HG03460 (cell line): ENCODE data around the gene EDNRA.
"Not testable (repeated sequence)": the region's sequence is repeated elsewhere in the genome, so short reads cannot be mapped to it uniquely, and the experiment has no call there.

ENCODE experiments used
- ATAC-seq: cut with Tn5 transposase; IDR thresholded peaks from one replicate; pipeline ENCODE4 v1.9.1; 2021; ENCODE audit not compliant: unreplicated experiment

EDNRA gene

DNA sequence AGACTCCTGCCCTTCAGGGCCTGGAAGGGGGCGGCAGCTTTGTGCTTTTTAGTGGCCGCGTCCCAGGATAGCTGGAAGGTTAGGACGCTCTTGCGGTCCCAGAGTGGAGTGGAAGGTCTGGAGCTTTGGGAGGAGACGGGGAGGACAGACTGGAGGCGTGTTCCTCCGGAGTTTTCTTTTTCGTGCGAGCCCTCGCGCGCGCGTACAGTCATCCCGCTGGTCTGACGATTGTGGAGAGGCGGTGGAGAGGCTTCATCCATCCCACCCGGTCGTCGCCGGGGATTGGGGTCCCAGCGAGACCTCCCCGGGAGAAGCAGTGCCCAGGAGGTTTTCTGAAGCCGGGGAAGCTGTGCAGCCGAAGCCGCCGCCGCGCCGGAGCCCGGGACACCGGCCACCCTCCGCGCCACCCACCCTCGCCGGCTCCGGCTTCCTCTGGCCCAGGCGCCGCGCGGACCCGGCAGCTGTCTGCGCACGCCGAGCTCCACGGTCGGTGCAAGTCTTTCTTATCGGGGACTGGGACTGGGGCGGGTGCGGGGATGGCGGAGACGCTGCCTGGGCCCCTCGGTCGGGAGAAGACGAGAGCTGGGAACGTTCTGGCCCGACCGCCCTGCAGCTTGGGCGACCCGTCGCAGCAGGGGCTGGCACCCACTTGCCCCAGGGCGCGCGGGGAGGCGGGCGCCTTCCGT is at the start of gene EDNRA:
TSS of gene EDNRA (plus strand) at position 207 of the 686 bp plus-strand sequence. CDS start 4,585 bp downstream, outside the sequence.
- no peak for ATAC-seq

DNA sequence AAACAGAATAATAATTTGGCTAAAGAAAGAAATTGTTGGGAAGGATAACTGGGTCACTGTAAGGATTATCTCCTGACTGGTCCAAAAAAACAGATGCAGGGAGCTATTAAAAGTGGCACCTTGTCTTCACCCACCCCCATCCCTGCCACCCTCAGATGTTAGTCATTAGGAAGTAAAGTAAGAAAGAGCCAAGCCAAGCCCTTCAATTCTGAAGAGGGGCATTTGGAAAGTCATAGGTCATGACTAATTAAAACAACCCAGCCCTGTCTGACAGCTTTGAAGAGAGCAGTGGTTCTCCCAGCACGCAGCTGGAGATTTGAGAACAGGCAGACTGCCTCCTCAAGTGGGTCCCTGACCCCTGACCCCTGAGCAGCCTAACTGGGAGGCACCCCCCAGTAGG is 46.5 kb upstream of the EDNRA start:
- ATAC-seq, result not testable (repeated sequence)

DNA sequence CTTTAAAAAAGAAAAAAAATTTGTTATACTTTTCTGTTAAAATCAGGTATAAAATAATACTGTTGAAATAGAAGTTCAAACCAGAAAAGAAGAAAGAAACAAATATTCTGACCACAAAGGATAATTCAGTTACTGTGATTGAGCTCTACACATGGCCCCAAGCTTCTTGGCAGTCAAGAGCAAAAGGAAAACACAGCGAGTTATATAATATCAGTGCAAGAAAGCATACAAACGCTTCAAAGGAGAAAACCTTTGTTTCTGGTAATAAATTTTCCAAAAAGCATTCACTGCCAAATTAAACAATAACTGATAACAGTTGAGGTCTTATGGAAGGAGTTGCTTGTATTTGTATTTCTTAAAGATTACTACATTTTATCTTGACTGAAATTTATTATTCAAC is 40.5 kb upstream of the EDNRA start:
- no peak for ATAC-seq

DNA sequence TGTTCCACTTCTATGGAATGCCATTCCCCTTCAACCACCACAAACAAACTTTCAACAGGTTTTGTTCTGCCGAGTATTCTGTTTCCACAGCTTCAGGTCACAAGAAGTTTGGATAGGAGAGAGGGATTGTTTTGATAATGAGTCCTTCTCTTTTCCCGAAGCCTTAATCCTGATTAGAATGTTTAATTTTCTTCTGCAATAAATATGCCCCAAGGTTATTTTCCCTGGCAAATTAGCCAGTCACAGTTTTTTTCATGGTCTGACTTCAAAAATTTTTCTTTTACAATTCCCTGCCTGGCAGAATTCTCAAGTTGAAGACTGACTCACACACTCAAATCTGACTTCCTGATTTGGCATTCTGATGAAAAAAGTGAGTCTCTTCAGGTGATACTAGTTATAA is 33.1 kb upstream of the EDNRA start:
- no peak for ATAC-seq

DNA sequence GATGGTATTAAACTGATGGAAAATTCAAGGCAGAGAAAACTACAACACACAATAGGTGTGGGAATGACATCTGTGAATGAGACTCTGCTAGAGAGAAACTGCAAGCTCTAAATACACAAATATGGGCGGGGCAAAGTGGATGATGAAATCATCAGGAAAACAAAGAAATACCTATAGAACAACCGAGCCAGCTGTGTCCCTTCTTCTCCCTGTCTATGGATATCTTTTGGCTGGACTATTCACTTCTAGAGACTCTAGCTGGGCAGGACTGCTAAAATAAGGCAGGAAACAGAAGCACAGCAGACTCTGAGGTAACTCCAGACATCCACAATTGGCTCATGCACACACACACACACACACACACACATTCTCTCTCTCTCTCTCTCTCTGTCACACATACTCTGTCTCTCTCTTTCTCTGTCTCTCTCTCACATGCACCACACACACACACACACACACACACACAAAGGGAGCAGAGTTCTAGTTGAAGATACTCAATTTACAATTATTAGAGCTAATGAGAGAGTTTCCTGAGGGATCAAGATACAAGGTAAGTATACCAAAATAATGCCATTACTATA is 27.2 kb upstream of the EDNRA start:
- no peak for ATAC-seq

DNA sequence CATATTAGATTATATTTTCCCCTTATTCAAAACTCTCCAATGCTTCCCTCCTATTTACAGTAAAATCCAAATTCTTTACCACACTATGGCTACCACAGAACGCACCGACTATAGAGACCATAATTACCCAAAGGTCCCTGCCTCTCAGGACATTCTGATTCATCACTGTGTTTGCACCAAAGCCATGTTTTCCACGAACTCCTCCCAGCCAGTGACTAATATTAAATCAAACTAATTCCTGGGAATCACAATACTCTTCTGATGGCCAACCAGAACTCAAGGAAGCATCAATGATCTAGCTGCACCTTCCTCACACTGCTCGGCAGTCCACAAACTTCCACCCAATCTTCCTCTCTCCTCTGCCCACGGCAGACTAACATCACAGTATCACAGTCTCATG is 24.2 kb upstream of the EDNRA start:
- no peak for ATAC-seq

DNA sequence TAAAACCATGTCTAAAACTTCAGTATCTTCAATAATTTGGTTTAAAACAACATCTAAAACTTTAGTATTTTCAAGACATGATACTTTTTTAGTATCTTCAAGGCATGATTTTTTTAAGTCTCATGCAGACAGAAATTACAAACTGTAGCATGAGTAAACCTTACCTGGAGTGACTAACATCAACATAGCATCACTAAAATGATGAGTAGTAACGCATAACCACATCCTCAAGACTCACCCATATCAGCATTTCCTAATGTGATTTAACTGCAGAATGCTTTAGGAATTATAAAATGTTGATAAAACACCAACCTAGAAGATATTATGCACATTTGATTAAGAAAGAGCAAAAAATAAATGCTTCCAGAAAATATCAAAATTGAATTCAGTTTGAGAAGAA is 19.7 kb upstream of the EDNRA start:
- no peak for ATAC-seq

DNA sequence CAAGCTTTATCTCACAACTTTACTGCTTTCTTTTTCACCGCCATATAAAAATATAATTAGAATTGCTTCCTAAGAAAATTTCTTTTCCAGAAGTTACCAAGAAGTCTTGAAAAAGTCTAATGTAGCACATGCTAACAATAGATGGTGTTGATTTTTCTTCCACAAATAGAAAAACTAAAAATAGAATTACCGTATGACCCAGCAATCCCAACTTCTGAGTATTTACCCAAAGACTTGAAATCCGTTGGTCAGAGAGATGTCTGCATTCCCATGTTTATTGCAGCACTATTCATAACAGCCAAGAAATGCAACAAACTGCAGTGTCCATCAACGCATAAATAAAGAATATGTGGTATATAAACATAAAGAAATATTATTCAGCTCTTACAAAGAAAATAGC is 17.8 kb upstream of the EDNRA start:
- no peak for ATAC-seq

DNA sequence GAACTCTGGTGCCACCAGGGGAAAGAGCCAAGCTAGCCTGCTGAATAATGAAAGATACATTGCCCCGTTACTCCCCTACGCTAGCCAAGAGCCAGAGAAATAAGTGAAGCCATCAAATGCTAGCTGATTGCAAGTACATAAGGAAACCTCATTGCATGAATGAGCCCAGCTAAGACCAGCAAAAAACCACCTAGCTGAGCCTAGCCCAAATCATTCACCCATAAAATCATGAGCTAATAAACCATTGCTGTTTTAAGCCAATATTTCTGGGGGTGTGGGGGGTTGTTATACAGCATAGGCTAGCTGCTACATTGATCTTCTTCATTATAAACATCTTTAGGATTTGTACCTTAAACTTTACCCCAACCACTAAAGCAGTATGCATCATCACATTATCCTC is 15.4 kb upstream of the EDNRA start:
- ATAC-seq, result no peak

DNA sequence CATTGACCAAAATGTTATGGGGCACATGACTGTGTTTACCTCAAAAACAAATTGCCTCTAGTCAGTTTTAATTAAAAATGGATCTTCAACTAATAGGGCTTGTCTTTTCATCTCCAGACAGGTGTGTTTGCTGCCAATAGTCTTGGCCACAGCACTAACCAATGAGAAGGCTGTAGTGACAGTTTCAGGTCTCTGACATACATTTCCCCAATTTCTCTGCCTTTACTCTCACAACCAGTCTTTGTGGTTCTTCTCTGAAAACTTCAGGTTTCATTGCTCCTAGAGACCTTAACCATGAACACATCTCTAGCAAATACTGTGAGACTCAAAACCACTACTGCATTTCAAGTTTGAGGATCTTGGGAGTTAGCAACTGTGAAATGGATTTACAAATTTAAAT is 3.5 kb upstream of the EDNRA start:
- no peak for ATAC-seq

DNA sequence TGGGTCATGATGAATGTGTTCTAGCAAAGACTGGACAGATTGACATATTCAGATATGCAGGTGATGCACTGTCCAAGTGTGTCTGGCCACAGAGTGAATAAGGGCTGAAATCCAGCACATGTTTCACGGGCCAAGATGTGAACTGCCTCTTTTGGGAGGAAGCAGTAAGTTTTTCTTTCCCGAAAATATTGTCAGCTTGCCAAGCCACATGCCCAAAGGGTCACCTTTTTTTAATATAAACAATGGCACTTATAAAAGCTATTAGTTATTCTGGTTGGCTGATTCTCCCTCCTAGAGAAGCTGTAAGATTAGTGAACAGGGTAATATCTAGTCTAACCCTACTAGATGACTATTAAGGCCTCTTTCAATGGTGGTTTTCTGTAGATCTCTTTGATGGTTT is 1.5 kb upstream of the EDNRA start:
- ATAC-seq, result no peak

DNA sequence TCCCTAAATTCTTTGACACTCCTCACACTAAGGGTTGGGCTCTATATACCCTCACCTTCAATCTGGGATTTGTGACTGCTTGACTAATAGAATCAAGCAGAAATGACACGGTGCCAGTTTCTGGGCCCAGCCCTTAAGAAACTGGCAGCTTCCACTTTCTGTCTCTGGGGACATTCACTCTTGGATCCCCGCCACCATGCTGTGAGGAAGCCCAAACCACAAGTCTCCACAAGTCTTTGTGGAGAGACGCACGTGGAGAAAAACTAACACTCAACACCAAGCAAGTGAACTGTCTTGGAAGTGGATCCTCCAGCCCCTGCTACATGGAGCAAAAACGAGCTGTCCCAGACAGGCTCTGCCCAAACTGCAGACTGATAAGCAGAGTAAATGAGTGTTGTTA is 1.1 kb upstream of the EDNRA start:
- ATAC-seq, result no peak

DNA sequence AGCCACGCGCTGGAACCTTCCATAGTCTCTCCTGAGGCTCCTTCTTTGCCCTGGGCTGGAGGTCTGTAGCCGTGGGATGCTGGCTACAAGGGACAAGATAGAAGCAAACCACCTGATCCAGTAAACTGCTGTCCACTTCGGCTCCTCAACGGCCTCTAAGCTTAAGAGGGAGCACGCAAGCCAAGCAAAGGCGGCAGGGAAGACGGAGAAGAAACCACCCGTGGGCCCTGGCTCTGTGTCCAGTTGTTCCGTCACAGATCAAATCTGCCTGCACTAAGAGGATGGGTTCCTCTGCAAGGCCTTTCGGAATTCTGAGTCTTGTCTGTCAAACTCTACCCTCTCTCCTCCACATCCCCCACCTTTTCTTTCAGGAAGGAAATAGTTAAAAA is 401 bp upstream of the EDNRA start:
- no peak for ATAC-seq

DNA sequence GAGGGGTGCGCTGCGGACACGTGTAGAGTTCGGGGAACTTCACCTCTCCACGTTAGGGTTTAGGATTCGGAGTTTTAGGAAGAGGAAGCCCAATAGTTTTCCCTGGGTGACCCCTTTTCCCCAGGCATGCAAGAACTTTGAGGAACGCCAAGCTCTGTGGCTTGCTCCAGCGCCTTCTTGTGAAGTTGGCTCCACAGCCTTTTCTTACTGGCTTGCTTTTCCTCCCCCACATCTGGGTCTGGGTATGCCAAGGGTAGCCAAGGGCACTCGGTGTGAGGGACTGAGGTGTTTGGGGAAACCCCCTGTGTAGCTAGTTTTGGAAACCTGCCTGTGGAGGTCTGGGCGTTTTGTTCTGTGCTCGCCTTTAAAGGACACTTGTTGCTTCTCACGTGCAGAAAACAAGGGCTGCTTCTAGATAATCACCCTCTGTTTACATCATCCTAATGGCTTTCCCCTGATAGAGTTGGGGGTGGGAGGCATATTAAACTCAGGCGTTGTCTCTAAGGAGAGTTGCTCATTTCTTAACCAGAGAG is 746 bp downstream of the EDNRA start:
- no peak for ATAC-seq

DNA sequence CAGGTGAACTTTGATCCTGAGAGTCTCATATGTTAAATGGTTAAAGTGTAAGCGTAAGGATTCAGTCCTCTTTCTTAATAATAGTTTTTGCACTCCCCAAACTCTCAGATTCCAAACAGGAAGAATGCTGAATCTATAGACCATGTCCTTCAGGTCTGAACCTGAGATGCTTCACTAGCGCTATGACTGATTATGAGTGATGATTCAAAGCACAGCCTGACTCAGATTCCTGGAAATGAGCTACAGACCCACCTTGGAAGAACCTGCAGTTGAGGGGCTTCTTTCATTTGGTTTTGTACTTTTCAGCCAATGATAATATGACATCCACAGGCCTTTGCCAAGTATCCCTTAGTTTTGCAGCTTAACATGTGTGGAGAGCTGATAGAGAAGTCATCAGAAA is 1.4 kb downstream of the EDNRA start:
- no peak for ATAC-seq

DNA sequence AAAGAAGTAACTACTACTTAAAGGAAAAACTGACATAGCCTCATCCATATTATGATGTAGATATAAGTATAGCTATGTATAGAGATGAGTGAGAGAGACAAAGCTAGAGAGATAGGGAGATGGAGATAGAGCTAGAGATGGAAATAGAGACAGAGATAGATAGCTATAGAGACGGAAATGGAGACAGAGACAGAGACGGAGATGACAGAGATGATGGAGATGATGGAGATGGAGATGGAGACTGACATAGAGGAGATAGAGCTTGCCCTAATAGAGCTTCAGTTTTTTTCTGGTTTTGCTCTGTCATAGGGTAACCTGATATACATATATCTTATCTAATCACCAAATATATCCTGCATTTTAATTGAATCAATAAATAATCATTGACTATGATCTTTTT is 4.3 kb downstream of the EDNRA start:
- ATAC-seq, result no peak

DNA sequence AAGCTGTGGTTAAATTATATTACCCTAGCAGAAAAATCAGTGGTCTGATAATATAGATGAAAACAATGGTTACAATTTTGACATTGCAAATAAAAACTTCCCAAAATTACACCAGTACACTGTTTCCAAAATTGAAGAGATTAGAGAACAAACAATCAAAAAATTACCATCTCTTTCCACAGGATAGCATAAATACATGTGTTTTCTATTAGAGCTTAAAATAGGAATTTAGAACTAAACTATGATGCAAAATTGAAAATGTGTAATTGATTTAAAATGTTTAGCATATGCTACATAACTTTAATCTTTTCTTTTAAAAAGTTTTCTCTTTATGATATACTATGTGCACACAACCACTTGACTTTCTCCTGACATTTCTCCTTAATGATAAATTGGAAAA is 6.7 kb downstream of the EDNRA start:
- no peak for ATAC-seq

DNA sequence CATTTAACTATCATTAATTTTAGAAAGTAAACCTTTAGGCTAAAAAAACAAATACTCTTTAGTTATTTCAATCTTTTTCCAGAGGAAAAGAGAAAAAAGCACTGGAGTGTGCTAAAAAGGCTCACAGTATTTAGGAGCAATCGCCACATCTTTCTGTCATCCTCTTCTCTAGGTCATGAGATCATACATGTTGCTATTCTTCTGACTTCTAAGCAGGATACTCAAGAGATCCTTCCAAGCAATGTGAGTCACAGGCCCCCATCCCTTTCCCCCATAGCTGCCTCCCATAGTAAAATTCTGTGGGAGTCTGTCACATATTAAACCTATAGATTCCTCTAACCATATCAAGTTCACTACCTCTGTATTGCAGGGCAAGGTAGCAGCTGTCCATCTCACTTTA is 7.7 kb downstream of the EDNRA start:
- no peak for ATAC-seq

DNA sequence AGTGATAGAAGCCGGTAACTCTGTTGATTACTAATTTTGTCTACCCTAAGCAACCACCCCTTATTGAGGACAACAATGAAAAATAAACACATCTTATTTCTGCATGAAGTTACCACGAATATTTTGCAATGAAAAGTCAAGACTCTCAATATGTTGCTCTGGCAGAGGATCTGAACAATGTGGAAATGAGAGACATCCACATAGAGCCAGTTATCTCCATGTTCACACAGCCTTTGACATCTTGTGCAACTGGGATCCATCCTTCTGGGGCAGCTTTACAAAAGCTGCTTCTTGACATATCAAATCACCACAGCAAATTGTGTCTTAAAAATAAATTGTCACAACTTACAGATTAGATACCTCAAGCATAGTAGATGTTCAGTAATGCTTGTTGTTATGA is 10.2 kb downstream of the EDNRA start:
- ATAC-seq, result no peak

DNA sequence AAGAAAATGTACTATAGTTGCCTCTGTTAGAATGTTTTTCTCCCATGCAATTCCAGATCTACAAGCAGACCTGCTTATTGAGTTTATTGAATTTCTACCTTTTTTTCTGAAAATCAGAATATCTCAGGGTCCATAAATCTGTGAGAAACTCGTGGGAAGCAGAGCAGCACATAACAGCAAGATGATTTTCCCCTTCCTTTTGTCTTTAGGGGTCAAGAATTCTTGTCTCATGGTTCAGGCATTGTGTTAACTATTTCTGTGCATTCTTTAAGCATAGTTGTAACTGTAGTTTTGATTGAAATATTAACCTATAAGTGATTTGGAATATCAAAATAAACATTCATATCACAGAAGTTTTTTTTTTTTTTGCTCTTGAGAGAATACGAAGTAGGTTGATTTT is 11.4 kb downstream of the EDNRA start:
- no peak for ATAC-seq

DNA sequence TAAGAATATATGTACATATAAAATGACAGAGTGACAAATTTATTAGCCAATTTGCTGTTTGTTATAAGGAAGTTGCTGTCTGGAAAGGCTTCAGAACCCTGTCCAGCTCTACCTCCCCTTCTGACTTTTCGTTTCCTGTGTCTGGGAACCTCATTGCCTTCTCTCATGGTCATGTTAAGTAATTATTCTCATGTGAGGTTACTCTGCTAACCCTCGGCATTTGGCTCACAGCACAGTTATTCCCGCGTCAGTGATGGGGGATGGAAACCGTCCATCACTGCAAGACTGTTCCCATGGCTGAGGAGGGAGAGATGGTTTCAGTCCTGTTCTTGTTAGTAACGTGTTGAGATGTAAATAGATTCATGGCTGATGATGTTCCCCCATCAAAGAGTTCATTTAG is 11.9 kb downstream of the EDNRA start:
- no peak for ATAC-seq

DNA sequence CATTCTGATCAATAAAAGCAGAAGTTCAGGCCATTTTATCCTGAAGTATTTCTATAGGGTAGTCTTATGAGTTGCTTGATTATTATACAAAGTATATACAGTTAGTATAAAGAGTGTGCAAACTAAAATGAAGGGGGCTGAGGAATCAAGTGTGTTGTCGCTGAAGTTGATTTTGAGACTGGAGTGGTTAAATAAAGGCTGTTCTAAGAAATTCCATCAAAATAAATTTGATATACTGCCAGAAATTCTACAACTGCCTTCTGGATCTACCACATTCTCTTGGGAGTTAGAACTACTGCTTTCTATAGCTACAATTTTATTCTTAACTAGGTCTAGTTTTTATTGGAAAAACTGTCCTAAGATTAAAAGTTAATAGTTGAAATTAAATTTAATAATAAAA is 12.4 kb downstream of the EDNRA start:
- ATAC-seq, result no peak

DNA sequence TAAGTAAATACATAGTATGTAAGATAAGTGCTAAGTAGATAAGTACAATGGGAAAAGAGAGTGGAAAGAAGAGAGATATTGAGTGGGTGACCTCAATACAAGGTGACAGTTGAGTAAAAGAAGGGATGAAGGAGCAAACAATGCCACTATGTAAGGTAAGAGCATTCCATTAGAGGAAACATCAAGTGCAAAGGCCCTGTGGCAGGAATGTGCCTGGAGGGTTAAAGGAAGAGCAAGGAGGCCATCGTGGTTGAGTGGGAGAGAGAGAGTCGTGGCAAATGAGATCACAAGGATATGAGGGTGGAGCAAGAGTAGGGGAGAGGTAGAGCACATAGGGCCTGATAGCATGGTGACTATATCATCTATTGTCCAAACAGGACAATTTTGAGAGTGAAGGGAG is 13.4 kb downstream of the EDNRA start:
- ATAC-seq, result no peak
